BJ (cell line): ENCODE results near the gene ITGB6. TPM values are rescaled to one million over a fixed set of nuclear protein-coding genes. Genes with fewer than 3 reads are reported as not detected.

Source experiments
- CTCF ChIA-PET: fragments of 350-600 bp; formaldehyde crosslinking; extraction: SDS; loops from one replicate; lab custom pipeline; 2021; ENCODE audit warnings: antibody characterized with exemption, inconsistent platforms; lab: Yijun Ruan, JAX
- POLR2A ChIA-PET: fragments of 300-600 bp; sonication (Branson Sonifier 250); formaldehyde crosslinking; extraction: SDS; loops from one replicate; lab custom pipeline; 2021; ENCODE audit warnings: antibody characterized with exemption; lab: Charles Lee
- DNase-seq: peaks from one replicate; pipeline ENCODE4 v3.0.0-alpha.2; 2011; ENCODE audit warnings: low read depth
- H3K27me3 ChIP-seq: 2 replicates; pipeline ENCODE4 v1.6.0; 2011; ENCODE audit warnings: low read length; ENCODE audit not compliant: control insufficient read depth, insufficient read depth
- H3K36me3 ChIP-seq: 2 replicates; pipeline ENCODE4 v1.5.1; 2011; ENCODE audit warnings: low read length; ENCODE audit not compliant: control insufficient read depth, insufficient read depth
- H3K4me3 ChIP-seq: 2 replicates; pipeline ENCODE4 v1.5.1; 2011; ENCODE audit warnings: low read depth, mild to moderate bottlenecking, control low read depth, low read length
- polyA plus RNA-seq: library from polyadenylated mRNA; depleted of rRNA; stranded (reverse); fragments of >200 nt; gene quantifications from 2 replicates; pipeline ENCODE4 v1.2.3, GENCODE V29; 2011; rRNA removed
- TF ChIP-seq, protein P1 (sequence below): IDR thresholded peaks from 2 replicates; pipeline ENCODE4 v1.5.1; 2011; ENCODE audit warnings: low read depth, mild to moderate bottlenecking, control low read depth, inconsistent platforms, low read length, moderate library complexity; ENCODE audit not compliant: insufficient read depth

The ITGB6 gene
- polyA plus RNA-seq, 1 experiment: 0.01 TPM

DNA sequence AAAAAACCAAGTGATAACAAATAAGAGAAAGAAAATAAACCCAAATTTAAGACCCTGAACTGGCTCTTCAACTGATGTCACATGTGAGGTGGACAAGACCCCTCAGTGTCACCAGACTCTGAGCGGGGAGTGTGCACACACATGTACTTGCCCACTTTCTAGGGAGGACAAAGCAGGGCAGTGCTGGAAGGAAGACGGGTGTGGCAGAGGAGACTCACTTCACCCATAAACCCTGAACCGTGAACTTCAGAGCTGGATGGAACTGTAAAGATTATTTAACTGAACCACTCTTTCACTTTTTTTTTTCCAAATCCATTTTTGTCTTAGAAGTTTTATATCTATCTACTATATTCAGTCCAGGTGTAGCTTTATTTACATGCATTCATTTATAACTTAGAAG is 149.9 kb downstream of the ITGB6 start:
- CTCF ChIA-PET: no interaction called here
- Histone ChIP-seq H3K27me3 (no peaks in the 10 kb centered on the region), H3K36me3 (peaks cover 2% of the 10 kb centered on the region; the same call in 1 of the 2 replicates), H3K4me3 (no peak overlapping the region)
- TF ChIP-seq, protein P1, sequence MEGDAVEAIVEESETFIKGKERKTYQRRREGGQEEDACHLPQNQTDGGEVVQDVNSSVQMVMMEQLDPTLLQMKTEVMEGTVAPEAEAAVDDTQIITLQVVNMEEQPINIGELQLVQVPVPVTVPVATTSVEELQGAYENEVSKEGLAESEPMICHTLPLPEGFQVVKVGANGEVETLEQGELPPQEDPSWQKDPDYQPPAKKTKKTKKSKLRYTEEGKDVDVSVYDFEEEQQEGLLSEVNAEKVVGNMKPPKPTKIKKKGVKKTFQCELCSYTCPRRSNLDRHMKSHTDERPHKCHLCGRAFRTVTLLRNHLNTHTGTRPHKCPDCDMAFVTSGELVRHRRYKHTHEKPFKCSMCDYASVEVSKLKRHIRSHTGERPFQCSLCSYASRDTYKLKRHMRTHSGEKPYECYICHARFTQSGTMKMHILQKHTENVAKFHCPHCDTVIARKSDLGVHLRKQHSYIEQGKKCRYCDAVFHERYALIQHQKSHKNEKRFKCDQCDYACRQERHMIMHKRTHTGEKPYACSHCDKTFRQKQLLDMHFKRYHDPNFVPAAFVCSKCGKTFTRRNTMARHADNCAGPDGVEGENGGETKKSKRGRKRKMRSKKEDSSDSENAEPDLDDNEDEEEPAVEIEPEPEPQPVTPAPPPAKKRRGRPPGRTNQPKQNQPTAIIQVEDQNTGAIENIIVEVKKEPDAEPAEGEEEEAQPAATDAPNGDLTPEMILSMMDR: no peak
- DNase-seq: no peak
- POLR2A ChIA-PET: interaction anchor here (0.6 kb wide), 1 partner anchor 582 kb away, joined by 4 read pairs; no protein-coding TSS in a partner anchor

Other genes with a start within 250 kb of the ITGB6 start
- 9.5 and 15.3 TPM in 2 replicates for gene PLA2R1, start 137.7 kb downstream of the ITGB6 start, polyA plus RNA-seq